Stromal cell of bone marrow (primary cell): ENCODE results near the gene OR2V1.
"Not testable (repeated sequence)": the region's sequence is repeated elsewhere in the genome, so short reads cannot be mapped to it uniquely, and the experiment has no call there.

Experiments
- DNase-seq: peaks from one replicate; pipeline ENCODE4 v3.0.0-alpha.2; 2012; ENCODE audit warnings: low read depth

OR2V1 gene

GRCh38 chr5:181127907-181128626, 2.9 kb downstream of the OR2V1 start:
- DNase-seq, result no peak

- DNase-seq, result no peak
These were observed 3.5 kb downstream of the OR2V1 start for GRCh38 chr5:181127456-181127855.

GRCh38 chr5:181126841-181127240, 4.1 kb downstream of the OR2V1 start:
- no peak for DNase-seq

GRCh38 chr5:181124526-181124925, 6.4 kb downstream of the OR2V1 start:
- no peak for DNase-seq

- no peak for DNase-seq
These were observed 9.1 kb downstream of the OR2V1 start for GRCh38 chr5:181121675-181122561.

- no peak for DNase-seq
These were observed 10.2 kb downstream of the OR2V1 start for GRCh38 chr5:181120761-181121160.

GRCh38 chr5:181120306-181120705, 10.7 kb downstream of the OR2V1 start:
- peak; percentile 3 for DNase-seq

GRCh38 chr5:181119105-181119504, 11.9 kb downstream of the OR2V1 start:
- no peak for DNase-seq

DNA sequence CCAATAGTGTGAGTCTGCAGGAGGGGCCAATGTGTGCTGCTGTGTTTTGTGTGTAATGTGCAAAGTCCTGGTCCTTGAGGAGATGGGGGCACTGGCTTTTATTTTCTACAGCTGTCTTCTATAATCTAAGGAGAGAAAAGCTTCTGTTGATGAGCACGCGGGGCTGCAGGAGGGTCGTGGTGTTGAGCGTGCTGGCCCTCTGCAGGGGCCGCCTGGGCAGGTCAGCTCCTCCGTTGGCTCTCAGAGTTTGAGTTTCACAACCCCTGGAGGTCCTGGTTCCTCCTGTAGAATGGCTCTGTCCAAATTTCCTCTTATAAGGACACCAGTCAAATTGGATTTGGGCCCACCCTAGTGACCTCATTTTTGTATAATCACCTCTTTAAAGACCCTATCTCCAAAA, 12.6 kb downstream of the OR2V1 start:
- no peak for DNase-seq

DNA sequence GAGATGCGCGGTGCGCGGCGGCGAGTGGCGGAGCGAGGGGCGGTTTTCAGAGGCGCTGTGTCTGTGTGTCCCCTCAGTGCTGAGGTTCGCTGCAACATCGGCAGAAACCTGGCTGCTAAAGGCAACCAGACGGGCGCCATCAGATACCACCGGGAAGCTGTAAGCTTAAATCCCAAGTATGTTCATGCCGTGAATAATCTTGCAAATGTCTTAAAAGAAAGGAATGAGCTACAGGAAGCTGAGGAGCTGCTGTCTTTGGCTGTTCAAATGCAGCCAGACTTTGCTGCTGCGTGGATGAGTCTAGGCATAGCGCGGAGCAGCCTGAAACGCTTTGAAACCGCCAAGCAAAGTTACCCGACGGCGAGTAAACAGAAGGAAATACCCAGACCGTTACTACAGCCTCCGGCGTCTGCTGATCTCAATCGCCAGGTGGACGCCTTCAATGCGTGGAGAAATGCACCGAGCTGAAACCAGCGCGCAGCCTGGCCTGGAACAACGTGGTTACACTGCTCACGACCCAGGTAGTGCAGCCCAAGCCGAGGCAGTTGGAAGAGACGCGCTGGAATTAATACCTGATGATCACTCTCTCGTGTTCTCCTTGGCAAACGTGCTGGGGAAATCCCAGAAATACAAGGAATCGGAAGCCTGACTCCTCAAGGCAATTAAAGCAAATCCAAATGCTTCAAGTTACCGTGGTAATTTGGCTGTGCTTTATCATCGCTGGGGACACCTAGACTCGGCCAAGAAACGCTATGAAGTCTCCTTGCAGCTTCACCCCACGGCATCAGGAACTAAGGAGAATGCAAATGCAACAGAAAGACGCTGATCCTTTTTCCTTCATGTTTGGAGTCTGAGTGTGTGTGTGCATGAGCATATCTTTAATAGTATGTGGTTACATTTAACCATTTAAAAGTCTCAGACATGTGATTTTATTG, 15.9 kb downstream of the OR2V1 start:
- no peak for DNase-seq

- no peak for DNase-seq
These were observed 16.6 kb downstream of the OR2V1 start for GRCh38 chr5:181114284-181114843.

GRCh38 chr5:181113572-181113971, 17.4 kb downstream of the OR2V1 start:
- DNase-seq, result not testable (repeated sequence)

- DNase-seq, result no peak
These were observed 18.5 kb downstream of the OR2V1 start for GRCh38 chr5:181112476-181112875.

- no peak for DNase-seq
These were observed 20.0 kb downstream of the OR2V1 start for GRCh38 chr5:181111010-181111409.

GRCh38 chr5:181109489-181110013, 21.4 kb downstream of the OR2V1 start:
- no peak for DNase-seq

GRCh38 chr5:181108578-181109165, 22.3 kb downstream of the OR2V1 start:
- DNase-seq, result no peak

DNA sequence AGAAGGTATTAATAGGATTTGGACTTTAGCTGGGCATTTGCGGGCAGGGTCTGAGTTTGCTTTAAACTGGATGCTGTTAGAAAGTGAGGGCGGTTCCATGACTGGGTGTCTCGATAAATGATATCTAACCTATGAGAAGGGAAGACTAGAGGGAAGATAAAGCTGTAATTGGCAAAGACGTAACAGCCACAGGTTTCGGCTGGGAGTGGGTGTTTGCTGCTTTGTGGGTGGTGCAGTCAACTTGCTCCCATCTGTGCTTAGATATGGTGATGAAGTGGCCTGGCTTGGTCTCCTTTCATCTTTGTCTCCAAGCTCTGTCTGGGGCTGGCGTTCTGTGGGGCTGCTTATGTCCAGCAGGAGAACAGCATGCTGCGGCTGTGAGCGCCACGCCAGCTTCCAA, 23.3 kb downstream of the OR2V1 start:
- no peak for DNase-seq

GRCh38 chr5:181105391-181106025, 25.5 kb downstream of the OR2V1 start:
- no peak for DNase-seq

- not testable (repeated sequence) for DNase-seq
These were observed 26.2 kb downstream of the OR2V1 start for GRCh38 chr5:181104606-181105390.

DNA sequence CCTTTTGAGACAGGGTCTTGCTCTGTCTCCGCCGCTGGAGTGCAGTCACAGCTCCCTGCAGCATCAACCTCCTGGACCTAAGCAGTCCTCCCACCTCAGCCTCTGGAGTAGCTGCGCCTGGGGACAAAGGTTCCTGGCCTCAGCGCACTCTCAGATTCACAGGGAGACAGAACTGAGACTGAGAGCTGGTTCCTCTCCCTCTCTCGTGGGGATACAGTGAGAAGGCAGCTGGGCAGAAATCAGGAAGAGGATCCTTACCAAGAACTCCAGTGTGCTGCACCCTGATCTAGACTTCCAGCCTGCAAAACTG, 26.8 kb downstream of the OR2V1 start:
- not testable (repeated sequence) for DNase-seq
